Measurements from ENCODE around the gene RALGPS1.

- TF ChIP-seq, protein P1, sequence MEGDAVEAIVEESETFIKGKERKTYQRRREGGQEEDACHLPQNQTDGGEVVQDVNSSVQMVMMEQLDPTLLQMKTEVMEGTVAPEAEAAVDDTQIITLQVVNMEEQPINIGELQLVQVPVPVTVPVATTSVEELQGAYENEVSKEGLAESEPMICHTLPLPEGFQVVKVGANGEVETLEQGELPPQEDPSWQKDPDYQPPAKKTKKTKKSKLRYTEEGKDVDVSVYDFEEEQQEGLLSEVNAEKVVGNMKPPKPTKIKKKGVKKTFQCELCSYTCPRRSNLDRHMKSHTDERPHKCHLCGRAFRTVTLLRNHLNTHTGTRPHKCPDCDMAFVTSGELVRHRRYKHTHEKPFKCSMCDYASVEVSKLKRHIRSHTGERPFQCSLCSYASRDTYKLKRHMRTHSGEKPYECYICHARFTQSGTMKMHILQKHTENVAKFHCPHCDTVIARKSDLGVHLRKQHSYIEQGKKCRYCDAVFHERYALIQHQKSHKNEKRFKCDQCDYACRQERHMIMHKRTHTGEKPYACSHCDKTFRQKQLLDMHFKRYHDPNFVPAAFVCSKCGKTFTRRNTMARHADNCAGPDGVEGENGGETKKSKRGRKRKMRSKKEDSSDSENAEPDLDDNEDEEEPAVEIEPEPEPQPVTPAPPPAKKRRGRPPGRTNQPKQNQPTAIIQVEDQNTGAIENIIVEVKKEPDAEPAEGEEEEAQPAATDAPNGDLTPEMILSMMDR (IDR thresholded peaks at IDR 0.05; ENCODE audit: insufficient read depth, low read length), result no peak
- no peak for TF ChIP-seq POLR2AphosphoS5 (IDR thresholded peaks at IDR 0.05; ENCODE audit: low read depth)
Measured at GRCh38 chr9:127223810-127224177, 309.2 kb downstream of the RALGPS1 start.
